GM18519 (cell line): ENCODE results near the gene MAML2.

Experiments used
- ATAC-seq: cut with Tn5 transposase; IDR thresholded peaks from one replicate; pipeline ENCODE4 v1.9.1; 2021; ENCODE audit warnings: mild to moderate bottlenecking, moderate library complexity; ENCODE audit not compliant: unreplicated experiment, low FRiP score

MAML2 gene

DNA sequence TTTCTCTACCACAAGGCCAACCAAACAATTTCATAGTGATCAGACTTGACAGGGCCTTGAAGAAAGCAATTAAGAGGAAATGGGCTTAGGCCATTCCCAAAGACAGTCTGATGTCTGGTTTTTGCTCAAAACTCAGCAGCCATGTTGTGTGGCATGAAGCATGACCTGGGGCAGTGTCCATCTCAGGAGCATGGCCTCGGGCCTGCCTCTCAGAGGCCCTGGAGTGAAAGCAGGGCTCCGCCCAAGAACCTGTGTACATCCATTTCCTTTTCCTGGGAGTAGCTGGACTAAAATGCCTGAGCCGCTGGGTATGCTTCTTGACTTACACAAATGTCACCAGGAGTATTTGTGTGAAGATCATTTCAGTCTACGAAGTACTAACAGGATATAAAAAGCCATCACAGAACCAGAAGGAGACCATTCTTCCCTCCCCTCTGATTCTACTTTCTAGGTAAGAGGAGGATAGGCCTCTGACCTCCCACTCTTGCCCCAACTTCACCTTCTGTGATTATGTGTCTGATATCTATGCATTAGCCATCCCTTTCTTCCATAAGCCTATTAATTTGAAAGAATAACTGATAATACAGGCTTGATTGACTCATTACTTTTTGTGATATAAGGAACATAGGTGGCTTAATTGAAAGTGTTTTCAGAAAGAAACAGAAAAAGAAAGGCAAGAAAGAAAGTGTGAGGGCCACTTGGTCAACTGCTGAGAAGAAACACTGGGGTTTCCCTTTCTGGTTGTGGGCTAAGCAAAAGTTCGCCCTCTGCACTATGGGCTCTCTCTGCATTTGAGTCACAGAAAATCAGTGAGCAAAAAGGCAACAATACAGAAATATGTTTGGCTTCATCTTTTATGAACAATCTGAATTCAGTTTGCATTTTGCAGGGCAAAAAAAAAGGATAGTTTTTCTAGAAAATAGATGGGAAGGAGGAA lies 230.5 kb downstream of the MAML2 start:
- peak; percentile 88 for ATAC-seq

DNA sequence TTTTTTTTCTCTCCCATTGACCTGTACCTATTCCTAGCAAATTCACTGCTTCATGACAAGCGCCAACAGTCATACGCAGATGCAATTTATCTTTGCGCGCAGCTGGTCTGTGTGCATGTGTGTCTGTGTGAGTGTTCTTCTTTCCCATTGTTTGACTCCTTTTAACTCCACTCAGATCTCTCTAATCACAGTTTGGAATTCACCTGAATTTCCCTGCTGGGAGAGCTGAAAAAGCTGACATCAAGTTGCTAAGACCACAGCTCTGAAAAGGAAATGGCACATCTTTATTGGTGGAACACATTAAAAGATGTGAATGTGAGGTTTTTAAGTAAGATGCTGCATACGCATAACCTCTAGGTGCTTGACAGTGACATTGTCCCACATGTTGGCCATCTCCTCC lies 231.7 kb downstream of the MAML2 start:
- no peak for ATAC-seq

DNA sequence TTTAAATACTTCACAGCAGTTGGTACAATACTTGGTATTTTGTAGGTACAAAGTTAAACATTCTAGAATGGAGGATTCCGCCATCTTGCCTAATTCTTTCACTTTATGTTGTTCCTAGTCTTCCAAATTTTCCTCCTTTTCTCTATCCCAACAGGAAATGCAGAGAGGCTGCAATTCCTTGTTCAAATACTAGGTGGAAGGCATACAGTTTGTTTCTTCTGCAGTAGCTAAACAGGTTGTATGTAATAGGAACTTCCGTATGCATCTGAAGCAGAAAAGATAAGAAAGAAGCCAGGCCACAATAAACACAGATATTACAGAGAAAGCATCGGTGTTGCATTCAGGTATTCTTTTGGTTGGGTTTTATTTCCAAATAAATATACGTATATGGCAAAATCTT lies 232.7 kb downstream of the MAML2 start:
- no peak for ATAC-seq

DNA sequence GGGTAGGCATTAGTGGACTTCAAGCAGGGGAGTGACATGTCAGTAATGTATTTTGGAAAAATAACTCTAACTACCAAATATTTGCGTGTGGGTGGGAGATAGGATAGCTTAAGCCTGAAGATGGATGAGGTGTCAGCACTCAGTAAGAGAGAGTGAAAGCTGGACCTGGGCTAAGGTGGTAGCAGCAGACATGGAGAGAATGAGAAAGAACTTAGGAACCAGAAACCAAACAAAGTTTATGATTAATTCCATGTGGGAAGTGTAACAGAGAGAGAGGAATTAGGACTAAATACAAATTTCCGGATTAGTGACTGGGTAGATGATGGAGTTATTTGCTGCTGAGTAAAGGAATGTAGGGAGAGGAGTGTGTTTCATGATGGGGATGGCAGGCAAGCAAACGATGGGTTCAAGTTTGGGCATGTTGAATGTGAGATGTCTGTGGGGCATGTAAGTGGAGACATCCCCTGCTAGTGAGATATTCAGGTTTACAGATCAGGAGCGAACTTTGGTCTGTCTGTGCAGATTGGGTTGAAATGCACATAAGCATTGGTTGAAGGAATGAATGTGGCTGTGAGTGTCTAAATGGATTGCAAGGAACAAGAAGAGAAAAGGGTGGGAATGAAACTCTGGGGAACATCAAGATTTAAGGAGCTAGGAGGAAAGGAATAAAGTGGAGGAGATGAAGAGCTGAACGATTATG lies 233.5 kb downstream of the MAML2 start:
- ATAC-seq = no peak

DNA sequence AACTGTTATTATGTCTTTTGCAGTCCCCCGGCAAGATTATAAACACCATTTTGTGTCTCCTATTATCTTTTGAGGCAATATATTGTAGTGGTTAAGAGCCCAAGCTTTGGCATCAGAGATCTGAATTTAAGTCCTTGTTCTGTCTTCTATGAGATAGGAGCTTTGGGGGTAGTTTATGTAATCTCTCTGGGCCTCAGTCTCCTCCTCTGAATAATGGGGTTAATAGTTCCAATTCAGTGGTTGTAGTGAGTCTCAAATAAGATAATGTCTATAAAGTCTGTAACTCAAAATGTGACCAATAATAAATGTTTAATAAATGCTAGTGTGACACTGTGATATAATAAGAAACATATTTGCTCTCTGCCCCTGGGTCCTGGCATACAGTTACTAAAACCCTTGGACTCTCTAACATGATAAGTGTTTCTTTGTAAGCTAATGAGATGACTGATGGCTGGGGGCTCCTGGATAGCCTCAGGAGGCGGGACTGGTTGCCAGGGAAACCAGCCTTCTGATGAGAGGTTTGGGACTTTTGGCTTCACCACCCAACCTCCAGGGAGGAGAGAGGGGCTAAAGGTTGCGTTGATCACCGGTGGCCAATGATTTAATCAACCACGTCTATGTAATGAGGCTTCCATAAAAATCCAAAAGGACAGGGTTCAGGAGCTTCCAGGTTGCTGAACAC lies 235.7 kb downstream of the MAML2 start:
- no peak for ATAC-seq

DNA sequence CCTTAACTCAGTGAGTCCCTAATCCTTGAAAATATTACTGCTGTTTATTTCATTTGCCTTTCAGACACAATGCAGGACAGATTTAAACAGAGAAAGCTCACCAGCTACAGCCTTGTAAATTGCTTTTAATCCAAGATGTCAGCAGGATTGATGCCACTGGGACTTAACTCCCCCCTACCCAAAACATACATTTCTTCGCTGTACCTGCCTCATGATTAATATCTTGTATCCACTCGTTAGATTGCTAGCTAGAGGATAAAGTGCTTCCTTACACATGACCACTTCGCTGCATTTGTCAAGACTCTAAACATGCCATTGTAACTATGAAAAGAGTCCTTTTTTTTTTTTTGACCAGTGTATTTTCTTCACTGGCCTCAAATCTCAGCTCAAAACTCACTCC lies 236.3 kb downstream of the MAML2 start:
- no peak for ATAC-seq

DNA sequence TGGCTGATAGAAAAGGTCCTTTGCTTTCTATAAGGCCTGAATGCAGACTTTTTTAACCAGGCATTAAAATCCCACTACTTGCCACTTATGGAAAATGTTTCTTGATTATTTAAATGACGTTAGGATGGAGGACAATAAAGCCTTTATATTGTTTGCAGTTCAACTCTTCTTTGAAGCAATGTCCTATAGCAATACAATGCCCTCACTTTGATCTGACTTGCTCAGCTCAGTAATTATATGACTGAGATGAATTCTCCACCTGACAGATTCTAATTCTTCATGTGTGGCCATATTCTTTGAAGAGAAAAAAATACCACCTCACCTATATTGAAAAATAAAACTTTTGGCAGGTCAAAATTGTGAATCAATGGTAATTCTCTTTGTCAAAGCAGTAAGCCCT lies 237.1 kb downstream of the MAML2 start:
- ATAC-seq = no peak

DNA sequence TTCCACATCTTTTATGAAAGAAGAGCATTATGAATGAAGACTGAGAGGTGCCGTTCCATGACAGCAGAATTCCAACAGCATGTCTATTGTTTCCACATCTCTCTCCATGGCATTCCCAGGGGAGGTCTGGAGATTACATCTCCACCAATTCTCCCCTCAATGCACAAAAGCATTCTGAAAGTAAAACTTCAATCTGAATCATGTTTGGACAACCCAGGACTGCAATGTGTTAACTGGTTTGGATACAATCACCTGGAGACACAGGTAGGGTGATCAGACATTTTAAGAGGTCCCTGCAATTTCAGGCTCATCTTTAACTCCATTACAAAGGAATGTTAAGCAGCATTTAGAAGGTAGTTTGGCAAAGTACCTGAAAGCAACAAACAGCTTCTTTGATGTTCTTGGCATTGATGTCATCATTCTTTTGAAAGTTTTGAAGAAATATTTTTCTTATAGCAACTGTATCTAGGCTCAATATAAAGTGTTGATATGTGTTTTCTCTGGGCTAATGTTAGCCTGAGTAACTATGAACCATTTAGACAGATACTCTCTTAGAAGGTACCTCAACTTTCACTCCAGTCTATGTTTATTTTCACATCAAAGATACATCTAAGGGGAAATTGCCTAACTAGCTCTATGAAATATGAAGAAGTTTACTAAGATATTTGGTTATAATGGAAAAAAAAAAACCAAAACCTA lies 237.6 kb downstream of the MAML2 start:
- no peak for ATAC-seq

DNA sequence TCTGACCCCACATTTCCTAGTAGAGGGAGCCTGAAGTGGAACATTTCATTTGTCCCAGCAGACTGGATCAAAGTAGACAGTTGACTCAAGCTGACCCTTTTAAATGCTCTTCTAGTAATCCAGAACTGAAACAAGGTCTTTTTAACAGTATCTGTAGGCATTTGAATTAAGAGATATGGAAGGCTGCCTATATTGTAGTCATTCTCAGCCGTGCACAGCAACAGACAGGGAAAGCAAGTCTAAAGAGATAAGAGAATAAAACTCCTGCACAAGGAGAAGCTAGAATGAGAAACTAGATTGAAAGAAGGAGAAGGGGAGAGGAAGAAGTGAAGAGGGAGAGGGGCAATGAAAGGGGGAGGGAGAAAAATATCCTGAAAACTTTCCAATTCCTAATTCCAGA lies 238.5 kb downstream of the MAML2 start:
- ATAC-seq = no peak

DNA sequence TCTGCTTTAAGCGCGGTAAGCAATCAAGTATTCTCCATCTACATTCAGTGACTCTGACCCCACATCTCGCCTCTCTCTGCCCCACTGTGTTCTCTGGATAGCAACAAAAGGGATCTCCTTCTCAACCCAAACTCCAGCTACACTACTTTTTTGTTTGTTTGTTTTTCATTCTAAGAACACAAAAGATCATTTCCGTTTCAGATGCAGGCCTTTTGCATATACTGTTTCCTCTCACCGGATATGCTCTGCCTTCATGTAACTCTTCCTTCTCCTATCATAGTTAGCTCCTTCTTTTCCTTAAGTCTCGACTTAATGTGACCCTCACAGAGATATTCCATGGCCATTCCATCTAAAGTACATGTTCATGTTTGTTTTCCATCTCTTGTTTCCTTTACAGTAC lies 239.3 kb downstream of the MAML2 start:
- ATAC-seq = no peak

DNA sequence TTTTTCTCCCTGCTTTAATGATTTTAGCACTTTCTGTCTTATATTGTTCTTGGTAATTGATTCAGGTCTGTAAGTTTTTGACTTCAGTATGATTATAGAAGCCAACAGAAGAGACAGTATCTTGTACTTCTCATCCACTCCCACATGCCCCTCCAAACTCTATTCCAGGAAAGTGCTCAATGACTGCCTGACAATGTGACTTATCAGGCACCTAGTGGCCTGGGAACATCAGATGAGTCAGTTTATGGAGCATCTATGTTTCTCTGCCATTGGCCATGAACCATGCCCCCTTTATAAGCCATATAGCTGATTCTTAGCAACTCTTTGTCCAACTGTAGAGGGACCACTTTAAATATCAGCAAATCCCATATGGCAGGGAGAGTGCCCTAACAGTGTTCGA lies 239.9 kb downstream of the MAML2 start:
- ATAC-seq = no peak

DNA sequence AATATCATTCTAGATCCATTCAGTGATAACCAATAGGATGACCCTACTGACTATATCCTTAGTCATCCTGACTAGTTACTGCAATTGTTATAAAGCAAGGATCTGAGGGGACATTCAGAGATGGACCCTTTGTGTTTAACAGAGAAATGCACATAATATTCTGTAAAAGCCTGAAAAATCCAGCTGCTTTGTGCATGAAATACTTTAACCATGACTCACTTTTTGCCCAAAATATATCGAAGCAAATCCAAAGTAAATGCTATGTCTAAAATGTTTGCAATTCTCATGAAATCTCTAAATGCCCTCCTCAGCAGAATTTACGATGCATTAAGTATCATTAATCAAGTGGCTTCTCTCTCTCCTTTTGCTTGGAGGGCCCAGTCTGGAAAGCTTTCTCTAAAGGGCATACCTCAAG lies 240.3 kb downstream of the MAML2 start:
- ATAC-seq = no peak

DNA sequence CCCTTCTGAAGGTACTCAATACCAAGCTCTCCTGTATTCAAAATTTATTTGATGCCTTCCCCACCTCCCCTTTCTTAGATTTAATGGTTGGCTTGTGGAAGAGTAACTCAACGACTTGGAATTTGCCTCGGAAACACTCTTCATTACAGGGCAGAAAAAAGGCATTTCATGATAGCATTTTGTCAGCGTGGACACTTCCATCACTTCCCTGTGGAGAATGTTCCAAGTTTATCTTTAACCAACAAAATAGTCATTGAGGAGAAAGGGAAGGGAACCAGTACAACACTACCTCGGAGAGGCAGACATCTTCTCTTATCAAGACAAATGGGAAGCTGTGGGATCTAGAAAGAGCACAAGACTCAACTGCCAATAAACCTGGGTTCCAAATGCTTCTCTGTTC lies 241.8 kb downstream of the MAML2 start:
- no peak for ATAC-seq

DNA sequence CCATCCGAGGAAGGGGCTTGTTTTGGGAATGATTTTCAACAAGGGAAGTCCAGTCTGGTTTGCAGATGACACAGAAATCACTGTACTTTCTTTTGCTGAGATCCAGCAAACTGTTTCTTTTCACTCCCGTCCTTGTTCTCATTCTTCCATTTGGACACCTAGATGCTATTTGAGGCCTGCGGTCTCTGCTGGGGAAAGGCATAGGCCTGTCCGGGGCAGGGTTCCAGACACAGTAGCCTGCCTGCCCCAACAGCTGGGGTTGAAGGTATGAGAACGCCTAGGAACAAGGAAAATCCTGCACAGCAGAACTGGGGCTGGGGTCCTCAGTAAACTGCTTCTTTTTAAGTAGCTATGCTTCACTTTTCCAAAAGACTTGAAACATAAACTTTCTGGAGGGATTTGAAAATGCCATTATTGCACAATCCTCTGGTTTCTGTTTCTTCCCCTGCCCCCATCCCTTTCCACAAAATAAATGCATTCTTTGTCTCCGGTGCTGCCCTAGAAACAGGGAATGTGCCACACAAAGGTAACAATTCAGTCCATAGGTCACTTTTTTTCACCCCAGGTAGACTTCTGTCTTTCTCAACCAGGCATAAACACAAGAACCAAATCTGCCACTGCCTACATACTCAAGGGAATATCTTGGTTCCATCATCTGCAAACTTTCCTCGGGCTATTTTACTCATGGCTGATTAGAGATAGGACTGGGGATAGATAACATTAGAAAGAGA lies 244.3 kb downstream of the MAML2 start:
- no peak for ATAC-seq

DNA sequence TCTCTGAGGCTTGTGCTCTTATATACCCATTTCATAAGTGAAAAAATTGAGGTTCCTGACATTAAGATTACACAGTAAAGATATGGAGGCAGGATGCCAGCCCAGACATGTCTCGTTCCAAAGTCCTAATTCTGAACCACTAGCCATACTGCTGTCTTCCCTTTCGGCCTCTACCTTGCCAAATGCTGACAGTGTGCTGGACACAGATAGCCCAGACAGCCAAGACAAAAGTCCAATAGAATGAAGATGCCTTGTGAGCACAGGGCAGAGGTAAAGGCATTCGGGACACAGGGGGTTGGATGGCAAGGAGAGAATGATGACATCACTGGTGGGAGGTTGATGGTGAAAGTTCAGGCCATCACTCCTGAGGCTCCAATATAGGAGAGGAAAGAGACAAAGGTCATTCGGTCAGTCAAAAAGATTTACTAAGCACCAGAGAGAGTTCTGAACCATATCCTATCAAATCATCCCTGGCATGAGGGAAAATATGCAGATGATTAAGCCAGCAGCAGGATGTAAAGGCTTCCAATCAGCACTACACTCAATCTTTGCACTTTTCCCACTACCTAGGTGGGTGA lies 245.1 kb downstream of the MAML2 start:
- ATAC-seq = no peak

DNA sequence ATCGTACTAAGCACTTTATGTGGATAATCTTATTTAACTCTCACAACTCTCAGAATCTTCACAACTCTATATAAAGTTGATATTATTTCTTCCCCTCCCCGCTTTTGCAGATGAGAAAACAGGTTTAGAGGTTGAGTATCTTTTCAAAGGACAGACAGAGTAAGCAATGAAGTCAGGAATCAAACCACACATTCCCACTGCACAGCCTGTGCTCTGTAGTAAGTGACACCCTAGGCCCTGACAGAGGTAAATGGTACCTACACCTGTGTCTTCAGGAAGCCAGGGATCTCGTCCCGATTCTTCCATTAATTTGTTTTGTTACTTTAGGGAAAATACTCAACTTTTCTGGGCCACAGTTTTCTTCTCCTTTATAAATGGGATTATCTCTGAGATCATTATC lies 246.6 kb downstream of the MAML2 start:
- ATAC-seq = no peak

DNA sequence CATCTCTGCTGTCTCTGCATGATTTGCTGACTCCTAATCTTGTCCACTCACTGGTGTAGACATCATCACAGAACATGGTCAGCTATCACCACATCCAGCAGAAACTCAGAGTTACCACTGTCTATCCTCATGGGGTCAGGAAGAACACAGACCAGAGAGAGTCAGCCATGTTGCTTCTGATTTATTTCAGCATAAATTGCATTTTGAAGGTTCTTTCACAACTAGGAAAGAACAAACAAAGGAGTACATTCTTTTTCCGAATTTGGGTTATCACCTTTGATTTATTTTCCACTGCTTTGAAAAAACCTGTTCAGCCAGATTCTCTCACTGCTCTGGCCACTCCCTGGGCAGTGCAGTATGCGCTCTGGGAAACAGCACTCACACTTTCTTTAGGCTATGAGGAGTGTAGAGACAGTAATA lies 247.1 kb downstream of the MAML2 start:
- no peak for ATAC-seq

DNA sequence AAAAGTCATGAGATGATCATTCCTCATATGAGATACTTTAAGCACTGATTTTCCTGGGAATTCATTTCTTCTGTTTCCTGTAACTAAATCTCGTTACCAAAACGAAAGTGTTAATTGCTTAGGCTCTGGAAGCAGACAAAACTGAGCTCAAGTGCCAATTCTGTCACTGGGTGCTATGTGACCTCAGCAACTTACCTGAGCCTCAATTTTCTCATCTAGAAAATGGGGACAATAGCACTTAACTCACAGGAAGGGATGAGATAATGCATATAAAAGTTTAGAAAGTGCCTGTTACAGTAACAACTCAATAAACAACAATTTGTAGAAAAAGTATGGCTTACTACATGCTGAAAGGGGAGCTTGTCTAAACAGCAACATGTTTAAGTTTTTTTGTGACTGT lies 248.8 kb downstream of the MAML2 start:
- no peak for ATAC-seq

DNA sequence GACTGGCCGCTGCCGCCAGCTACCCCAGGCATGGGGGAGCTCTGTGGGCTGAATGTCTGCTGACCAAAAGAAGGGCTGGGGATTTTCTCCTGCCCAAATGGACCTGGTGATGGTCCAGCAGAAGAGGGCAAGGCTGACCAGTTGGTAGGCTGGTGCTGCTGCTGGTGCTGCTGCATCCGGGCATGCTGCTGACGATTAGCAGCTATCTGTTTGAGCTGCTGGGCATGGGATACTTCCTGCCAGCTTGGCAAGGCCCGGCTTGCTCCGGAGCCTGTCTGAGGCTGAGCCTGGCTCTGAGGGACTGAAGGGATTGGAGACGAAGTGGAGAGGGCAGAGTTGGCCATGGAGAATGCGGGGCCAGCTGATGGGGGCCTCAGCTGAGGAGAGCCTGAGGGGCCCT lies 250.5 kb downstream of the MAML2 start:
- no peak for ATAC-seq

DNA sequence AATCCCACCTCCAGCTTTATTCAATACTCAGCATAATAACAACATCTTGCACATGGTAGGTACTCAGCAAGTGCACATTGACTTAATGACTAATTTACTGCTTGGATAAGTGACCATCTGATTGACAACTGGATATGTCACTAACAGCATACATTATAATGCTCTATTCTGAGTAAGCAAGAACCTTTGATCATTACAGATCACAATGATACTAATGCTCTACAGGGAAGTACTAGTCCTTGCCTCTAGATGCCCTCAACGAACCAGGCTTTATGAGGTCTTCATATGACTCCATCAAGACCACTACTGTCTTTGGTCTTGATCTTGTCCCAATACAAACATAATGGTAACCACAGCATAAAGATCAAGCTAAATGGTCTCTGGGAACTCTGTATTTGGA lies 251.5 kb downstream of the MAML2 start:
- ATAC-seq = peak; percentile 53
